Activated gamma-delta T cell treated with anti-CD3 and anti-CD28 coated beads, Interleukin-2, amount 50 U/mL, for 16 hours (primary cell): ENCODE measurements around the gene PGGHG.
A peak's percentile ranks its signal among the peaks of the same experiment; 100 is the strongest.
"Not testable (repeated sequence)": the region's sequence is repeated elsewhere in the genome, so short reads cannot be mapped to it uniquely, and the experiment has no call there.

Experiments used
- DNase-seq: peaks from one replicate; pipeline ENCODE4 v3.0.0-alpha.2; 2020; ENCODE audit warnings: low read depth

Gene PGGHG

GRCh38 chr11:288478-289397, at the start of gene PGGHG:
Gene PGGHG (plus strand): TSS chr11:289126. CDS start chr11:289817, 691 bp downstream.
- DNase-seq: no peak

- no peak for DNase-seq
These were observed 48.6 kb upstream of the PGGHG start for GRCh38 chr11:240315-240714.

DNA sequence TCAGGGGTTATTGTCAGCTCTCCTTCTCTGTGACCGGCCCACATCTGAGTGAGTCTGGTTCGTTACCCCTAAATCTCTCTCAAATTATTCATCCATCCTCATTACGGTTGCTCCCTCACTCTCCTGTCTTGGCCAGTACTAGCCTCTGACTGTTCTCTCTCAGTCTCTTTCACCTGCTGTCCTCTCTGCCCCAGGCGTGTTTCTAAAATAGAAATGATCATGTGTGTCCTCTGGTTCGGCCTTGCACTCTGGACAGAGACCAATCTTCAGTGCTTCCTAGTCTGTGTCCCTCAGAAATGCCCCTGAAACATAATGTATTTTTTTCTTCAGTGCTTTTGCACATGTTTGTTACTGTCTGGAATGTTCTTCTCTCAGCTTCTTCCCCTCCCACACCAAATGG, 47.3 kb upstream of the PGGHG start:
- DNase-seq: no peak

GRCh38 chr11:244376-244775, 44.5 kb upstream of the PGGHG start:
- DNase-seq: no peak

GRCh38 chr11:249062-249461, 39.9 kb upstream of the PGGHG start:
- no peak for DNase-seq

GRCh38 chr11:250274-250673, 38.7 kb upstream of the PGGHG start:
- no peak for DNase-seq

DNA sequence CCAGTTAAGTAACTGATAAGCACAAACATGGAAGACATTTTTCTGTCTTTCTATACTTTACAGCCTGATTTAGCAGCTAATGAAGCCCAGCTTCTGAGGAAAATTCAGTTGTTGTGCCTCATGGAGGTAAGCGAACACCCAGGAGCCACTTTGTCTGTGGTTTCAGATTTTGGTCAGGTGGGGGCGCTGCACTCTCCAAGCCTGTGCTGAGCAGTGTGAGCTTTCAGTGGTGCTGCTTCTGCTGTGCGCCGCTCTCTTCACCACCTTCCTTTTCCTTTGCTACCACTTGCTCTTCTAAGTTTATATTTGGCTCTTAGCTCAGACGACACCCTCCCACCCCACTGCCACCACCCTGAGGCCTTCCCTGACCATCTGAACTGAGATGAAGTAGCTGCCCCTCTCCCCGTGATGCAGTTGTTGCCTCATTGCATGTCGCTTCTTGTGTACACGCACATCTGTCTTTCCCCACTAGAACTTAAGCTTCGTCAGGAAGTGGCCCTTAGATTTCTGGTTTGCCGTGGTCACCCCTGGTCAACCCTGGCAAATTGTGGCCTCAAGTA, 38.1 kb upstream of the PGGHG start:
- DNase-seq: peak; percentile 67

DNA sequence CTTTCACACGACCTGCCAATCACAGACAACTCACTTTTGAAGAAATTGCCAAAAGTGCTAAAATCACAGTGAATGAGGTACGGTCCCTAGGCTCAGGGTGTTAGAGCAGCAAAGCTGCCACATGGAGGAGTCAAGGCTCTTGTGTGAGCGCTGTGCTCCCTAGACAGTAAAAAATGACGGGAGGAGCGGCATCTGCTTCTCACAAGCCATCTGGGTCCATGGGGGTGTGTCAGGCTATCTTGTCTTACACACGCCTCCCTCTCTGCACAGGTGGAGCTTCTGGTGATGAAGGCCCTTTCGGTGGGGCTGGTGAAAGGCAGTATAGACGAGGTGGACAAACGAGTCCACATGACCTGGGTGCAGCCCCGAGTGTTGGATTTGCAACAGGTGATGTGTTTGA, 37.4 kb upstream of the PGGHG start:
- no peak for DNase-seq

DNA sequence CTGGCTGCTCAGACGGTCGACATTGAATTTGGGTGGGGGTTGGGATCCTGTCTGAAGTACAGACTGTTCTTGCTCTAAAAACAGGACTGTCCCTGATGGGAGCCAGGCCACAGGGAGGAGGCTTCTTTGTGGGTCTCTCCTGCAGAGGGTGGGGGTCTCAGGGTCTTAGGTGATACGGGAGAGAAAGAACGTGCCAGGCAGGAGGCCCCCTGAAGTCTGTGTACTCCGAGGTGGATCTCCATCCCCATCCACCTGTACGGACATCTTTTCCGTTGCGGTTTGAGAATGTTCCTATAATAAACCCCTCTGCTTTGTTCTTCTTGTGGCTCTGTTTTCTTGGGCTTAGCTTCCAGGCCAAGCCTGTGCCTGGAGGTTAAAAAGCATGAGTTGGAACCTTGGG, 36.3 kb upstream of the PGGHG start:
- no peak for DNase-seq

DNA sequence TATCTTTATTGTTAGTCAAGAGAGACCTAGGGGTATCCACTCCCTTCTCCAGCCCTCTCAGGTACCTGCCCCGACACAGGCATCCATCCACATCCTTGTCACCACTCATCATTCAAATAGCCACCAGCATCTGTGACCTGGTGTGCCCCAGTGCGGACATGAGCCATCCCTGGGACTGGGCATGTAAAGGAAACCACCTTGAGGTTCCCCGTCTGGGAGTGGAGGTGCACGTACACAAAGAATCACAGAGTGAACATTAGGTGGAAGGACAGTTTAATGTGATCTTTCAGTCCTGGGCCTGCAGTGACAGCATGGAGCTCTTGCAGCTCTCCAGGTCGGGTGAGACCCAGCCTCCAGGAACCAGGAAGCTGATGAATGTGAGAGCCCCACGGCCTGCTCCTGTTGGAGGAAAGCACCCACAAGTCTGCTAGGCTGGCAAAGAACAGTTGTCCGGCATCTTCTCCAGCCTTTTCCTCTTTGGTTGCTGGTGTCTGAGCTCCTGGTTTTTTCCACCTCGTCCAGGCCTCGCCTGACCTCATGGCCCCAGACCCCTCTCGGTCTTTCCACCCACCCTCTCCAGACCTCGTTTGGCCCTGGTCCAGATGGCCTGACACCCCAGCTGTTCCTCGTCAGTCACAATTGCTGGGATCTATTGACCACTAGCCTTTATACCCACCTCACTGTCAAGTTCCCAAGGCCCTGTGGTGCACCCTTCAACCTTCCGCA, 35.6 kb upstream of the PGGHG start:
- DNase-seq: no peak

- DNase-seq: no peak
These were observed 35.0 kb upstream of the PGGHG start for GRCh38 chr11:253886-254270.

DNA sequence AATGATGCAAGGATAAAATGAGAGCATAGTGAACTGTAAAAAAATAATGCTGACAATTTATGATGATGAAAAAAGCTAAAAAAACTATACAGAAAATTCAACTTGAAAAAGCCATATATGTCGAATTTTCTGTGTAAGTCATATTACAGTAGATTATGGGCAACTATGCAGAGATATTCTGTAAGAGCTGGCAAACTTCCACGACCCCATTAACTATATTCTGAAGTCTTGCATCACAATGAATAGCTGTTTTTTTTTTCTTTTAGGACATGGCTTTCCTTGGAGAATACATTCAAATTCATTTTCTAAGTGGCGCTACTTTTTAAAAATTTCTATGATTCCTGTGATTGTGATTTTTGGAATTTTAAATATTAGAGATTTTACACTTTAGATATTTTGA, 33.8 kb upstream of the PGGHG start:
- DNase-seq: no peak

- DNase-seq: no peak
These were observed 33.1 kb upstream of the PGGHG start for GRCh38 chr11:255816-256215.

GRCh38 chr11:256952-257737, 31.8 kb upstream of the PGGHG start:
- no peak for DNase-seq

DNA sequence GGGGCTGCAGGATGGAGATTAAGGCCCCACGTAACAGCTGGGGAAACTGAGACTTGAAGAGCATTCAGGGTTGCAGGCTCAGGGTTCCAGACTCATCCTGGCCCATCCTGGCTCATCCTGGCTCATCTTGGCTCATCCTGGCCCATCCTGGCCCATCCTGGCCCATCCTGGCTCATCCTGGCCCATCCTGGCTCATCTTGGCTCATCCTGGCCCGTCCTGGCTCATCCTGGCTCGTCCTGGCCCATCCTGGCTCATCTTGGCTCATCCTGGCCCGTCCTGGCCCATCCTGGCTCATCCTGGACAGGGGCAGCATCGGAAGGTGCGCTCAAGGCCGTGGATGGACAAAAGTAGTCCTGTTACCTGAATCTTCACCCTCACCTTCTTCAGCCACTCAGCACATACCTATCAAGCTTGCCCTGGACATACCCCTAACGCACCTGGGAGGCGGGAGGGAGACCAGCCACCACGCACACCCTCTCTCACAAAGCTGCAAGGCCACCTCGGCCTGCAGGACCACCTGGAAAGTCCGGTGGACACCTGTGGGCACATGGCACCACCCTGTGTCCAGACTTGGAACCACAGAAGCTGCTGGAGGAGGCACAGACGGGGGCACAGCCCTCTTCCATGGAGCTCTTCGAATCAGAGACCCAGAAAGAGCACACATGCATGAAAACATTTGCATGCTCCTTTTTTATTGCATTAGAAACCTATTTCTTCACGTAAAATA, 31.0 kb upstream of the PGGHG start:
- DNase-seq: no peak

DNA sequence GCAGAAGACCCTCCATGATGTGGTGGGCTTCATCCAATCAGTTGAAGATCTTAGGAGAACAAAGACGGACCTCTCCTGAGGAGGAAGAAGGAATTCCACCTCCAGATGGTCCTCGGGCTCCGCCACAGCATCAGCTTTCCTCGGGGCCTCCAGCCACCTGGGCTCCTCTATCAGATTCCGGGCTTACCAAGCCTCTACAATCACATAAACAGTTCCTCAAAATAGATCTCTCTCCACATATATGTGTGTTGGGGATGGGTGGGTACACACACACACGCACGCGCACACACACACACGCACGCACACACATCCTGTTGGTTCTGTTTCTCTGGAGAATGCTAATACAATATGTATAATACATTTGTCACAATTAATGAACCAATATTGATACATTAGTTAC, 29.5 kb upstream of the PGGHG start:
- no peak for DNase-seq

DNA sequence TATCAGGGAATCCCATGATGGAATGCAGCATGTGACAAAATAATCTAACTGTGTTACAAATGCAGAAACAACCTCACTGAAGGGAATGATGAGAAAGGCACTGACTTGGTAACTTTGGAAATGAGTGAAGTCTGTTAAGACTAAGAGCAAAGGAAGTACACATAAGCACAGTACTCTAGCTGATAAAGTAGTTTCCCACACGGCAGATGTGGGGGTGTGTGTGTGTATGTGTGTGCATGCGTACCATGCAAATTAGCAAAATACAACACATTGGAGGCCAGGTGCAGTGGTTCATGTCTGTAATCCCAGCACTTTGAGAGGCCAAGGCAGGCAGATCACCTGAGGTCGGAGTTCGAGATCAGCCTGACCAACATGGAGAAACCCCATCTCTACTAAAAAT, 27.3 kb upstream of the PGGHG start:
- DNase-seq: no peak

DNA sequence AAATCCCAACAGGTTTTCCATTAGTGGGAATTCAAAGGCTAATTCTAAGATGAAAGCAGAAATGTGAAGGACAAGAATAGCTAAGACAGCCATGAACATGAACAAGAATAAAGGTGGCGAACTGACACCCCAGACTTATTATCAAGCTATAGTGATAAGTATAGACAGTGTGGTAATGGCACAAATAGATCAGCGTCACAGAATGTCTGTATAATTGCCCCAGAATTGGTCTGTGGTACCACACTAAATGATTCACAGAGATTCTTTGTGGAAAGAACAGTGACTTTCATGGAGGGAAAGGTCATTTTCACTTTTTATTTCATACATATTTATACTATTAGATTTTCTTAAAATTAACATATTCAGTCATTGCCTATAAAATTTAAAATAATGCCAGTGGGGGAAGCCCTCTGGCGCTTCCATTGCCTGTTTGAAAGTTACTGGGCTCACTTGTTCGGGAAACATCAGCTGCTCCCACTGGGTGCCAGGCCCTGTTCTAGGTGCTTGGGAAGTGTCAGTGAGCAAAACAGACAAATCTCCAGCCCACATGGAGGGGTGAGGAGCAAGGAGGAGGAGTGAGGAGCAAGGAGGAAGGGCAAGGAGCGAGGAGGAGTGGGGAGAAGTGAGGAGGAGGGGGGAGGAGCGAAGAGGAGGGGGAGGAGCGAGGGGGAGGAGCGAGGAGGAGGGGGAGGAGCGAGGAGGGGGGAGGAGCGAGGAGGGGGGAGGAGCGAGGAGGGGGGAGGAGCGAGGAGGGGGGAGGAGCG, 22.1 kb upstream of the PGGHG start:
- no peak for DNase-seq

GRCh38 chr11:267491-267994, 21.4 kb upstream of the PGGHG start:
- no peak for DNase-seq

- DNase-seq: not testable (repeated sequence)
These were observed 20.2 kb upstream of the PGGHG start for GRCh38 chr11:268716-269145.
